Endothelial cell (in vitro differentiated cells): ENCODE data around the gene LTO1. TPM values are rescaled to one million over a fixed set of nuclear protein-coding genes. Genes with fewer than 3 reads are reported as not detected.

Experiments used
- DNase-seq: peaks from one replicate; pipeline ENCODE4 v3.0.0; 2021; ENCODE audit warnings: low spot score
- H3K27ac Mint-ChIP-seq: one replicate; pipeline ENCODE4 v1.8.0; 2021; ENCODE audit warnings: mixed read lengths, inconsistent platforms; ENCODE audit not compliant: unreplicated experiment
- H3K27me3 Mint-ChIP-seq: one replicate; pipeline ENCODE4 v1.8.0; 2021; ENCODE audit warnings: mild to moderate bottlenecking, moderate library complexity, mixed read lengths, inconsistent platforms; ENCODE audit not compliant: unreplicated experiment
- H3K36me3 Mint-ChIP-seq: one replicate; pipeline ENCODE4 v1.8.0; 2021; ENCODE audit warnings: mild to moderate bottlenecking, low read depth, mixed read lengths, inconsistent platforms; ENCODE audit not compliant: unreplicated experiment
- H3K4me1 Mint-ChIP-seq: one replicate; pipeline ENCODE4 v1.8.0; 2021; ENCODE audit warnings: mild to moderate bottlenecking, mixed read lengths, inconsistent platforms; ENCODE audit not compliant: unreplicated experiment
- H3K4me3 Mint-ChIP-seq: one replicate; pipeline ENCODE4 v1.8.0; 2021; ENCODE audit warnings: mild to moderate bottlenecking, mixed read lengths, inconsistent platforms; ENCODE audit not compliant: unreplicated experiment
- H3K9me3 Mint-ChIP-seq: one replicate; pipeline ENCODE4 v1.8.0; 2021; ENCODE audit warnings: mixed read lengths, inconsistent platforms; ENCODE audit not compliant: unreplicated experiment
- total RNA-seq: library from RNA; stranded (reverse); fragmentation: NEBNext Ultra II Directional; extraction: Animal tissue kit (Norgen Biotek cat#: 25700); gene quantifications from one replicate; pipeline ENCODE4 v1.2.1, GENCODE V29; 2021; ENCODE audit not compliant: unreplicated experiment
- TF ChIP-seq, protein P1 (sequence below): fragments of 200-600 bp; sonication (generic); IDR thresholded peaks from one replicate; pipeline ENCODE4 v1.5.0; 2021; ENCODE audit warnings: antibody characterized with exemption; ENCODE audit not compliant: unreplicated experiment

Gene LTO1
- total RNA-seq, 1 donor from 2014 or later, result 23.3 TPM

DNA sequence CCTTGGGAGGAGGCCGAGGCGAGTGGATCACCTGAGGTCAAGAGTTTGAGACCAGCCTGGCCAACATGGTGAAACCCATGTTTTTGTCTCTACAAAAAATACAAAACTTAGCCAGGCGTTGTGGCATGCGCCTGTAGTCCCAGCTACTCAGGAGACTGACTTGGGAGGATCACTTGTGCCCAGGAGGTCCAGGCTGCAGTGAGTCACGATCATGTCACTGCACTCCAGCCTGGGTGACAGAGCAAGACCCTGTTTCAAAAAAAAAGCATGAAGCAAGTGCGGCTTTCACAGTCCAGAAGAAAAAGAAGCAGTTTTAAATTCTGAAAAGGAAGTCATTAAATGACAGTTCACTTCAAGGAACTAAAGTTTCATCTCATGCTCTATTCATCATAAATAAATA, 7.1 kb upstream of the LTO1 start:
- Mint-ChIP-seq H3K4me1 (no peaks in the 10 kb centered on the region), H3K27ac (no peak overlapping the region), H3K36me3 (no peaks in the 10 kb centered on the region), H3K27me3 (no peaks in the 10 kb centered on the region), H3K9me3 (no peaks in the 10 kb centered on the region), H3K4me3 (no peak overlapping the region)
- DNase-seq, result no peak
- TF ChIP-seq, protein P1, sequence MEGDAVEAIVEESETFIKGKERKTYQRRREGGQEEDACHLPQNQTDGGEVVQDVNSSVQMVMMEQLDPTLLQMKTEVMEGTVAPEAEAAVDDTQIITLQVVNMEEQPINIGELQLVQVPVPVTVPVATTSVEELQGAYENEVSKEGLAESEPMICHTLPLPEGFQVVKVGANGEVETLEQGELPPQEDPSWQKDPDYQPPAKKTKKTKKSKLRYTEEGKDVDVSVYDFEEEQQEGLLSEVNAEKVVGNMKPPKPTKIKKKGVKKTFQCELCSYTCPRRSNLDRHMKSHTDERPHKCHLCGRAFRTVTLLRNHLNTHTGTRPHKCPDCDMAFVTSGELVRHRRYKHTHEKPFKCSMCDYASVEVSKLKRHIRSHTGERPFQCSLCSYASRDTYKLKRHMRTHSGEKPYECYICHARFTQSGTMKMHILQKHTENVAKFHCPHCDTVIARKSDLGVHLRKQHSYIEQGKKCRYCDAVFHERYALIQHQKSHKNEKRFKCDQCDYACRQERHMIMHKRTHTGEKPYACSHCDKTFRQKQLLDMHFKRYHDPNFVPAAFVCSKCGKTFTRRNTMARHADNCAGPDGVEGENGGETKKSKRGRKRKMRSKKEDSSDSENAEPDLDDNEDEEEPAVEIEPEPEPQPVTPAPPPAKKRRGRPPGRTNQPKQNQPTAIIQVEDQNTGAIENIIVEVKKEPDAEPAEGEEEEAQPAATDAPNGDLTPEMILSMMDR, result no peak

DNA sequence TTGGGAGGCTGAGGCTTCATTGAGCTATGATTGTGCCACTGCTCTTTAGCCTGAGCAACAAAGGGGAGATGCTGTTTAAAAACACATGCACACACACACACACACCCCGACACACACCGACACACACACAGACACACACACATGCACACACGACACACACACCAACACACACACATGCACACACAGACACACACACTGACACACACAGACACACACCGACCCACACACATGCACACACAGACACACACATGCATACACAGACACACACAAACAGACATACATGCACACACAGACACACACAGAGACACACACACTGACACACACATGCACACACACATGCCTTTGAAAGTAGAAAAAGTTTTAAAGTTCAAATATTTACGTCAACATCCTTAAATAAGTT, 5.5 kb upstream of the LTO1 start:
- H3K36me3 Mint-ChIP-seq, result no peaks in the 10 kb centered on the region
- TF ChIP-seq, protein P1, result no peak
- no peak for DNase-seq
- H3K27me3 Mint-ChIP-seq, result no peaks in the 10 kb centered on the region
- no peaks in the 10 kb centered on the region for H3K4me1 Mint-ChIP-seq
- H3K4me3 Mint-ChIP-seq, result no peak overlapping the region
- no peaks in the 10 kb centered on the region for H3K9me3 Mint-ChIP-seq
- H3K27ac Mint-ChIP-seq, result no peak overlapping the region

DNA sequence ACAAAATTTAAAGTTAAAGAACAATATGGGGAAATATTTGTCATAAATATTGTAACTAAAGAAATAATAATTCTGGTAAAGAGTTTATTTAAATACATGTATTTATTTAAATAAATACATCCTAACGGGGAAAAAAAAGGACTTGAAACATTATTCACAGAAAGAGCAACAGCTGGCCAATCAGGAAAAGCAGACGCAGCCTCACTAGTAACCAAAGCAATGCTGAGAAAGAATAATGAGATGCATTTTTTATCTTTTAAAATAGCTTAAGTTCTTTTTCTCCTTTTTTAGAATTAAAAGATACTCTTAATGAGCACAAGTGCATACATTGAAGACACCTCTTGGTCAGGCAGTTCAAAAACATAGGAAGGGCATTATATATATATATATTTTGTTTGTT, 2.6 kb upstream of the LTO1 start:
- H3K4me1 Mint-ChIP-seq, result peaks cover 6% of the 10 kb centered on the region
- DNase-seq, result no peak
- no peak overlapping the region for H3K27ac Mint-ChIP-seq
- peaks cover 2% of the 10 kb centered on the region for H3K27me3 Mint-ChIP-seq
- H3K36me3 Mint-ChIP-seq, result peaks cover 4% of the 10 kb centered on the region
- H3K4me3 Mint-ChIP-seq, result no peak overlapping the region
- no peaks in the 10 kb centered on the region for H3K9me3 Mint-ChIP-seq
- TF ChIP-seq, protein P1, result no peak

DNA sequence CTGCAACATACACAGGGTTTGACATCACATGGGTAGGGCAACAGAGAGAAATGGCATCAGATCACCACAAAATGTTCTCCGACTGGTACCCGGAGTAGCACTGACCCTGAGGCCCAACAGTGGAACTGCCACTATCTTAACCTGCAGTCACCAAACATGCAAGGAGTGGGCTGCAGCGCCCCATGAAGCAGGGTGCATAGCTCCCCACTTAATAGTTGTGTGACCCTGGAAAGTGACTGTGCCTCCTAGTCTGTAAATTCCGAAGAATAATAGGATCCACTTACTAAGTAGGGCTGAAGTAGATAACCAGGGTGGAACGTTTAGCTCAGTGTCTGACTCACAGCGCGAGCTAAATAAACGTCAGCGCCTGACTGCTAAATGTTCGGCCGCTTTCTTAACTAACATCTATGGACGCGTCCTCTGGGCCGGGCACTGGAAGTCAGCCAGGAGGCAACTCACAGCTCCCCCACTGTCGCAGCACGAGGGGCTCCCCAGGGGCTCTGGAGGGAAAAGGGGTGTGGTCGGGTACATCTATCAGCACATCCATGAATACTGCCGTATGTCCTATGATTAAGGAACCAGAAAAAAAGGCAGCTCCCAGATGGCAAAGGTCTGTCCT, 777 bp downstream of the LTO1 start:
- no peak overlapping the region for H3K27ac Mint-ChIP-seq
- DNase-seq, result no peak
- H3K27me3 Mint-ChIP-seq, result peaks cover 6% of the 10 kb centered on the region
- no peaks in the 10 kb centered on the region for H3K9me3 Mint-ChIP-seq
- TF ChIP-seq, protein P1, result no peak
- H3K4me3 Mint-ChIP-seq, result peak overlapping the region; percentile 93
- peaks cover 9% of the 10 kb centered on the region for H3K36me3 Mint-ChIP-seq
- H3K4me1 Mint-ChIP-seq, result peaks cover 6% of the 10 kb centered on the region

DNA sequence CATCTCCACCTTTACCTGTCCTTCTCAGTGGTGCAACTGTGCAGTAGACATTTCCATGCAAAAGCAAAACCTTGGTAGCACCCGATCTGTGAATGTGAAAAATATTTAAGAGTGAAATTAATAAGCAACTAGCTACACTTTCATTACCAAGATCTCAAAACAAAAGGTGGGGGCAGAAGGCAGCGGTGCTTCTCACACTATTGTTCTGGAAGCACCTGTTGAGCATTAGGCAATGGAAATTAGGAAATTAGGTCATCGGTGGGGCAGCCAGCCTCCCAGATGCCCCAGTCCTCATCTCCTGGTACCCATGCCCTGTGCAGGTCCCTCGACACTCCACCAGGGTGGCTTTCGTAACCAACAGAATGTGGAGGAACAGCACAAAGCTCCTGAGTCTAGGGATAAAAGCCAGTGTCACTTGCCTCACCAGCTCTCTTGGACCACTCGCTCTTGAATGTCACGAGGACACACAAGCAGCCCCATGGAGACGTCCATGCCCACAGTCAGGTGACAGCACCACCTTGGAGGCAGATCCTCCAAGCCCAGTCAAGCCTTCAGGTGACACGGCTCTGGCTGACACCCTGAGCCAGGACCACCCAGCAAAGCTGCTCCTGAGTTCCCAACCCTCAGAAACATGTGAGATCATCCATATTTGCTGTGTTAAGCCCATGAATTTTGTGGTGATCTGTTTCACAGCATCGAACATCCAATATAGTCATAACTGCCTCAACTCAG, 3.3 kb downstream of the LTO1 start:
- no peak overlapping the region for H3K4me3 Mint-ChIP-seq

More for the DNA sequence above, 3.3 kb downstream of the LTO1 start:
- Mint-ChIP-seq H3K36me3 (peaks cover 22% of the 10 kb centered on the region), H3K4me1 (peaks cover 6% of the 10 kb centered on the region), H3K9me3 (no peaks in the 10 kb centered on the region), H3K27ac (no peak overlapping the region), H3K27me3 (peaks cover 6% of the 10 kb centered on the region)
- TF ChIP-seq, protein P1, result no peak
- no peak for DNase-seq
